Large intestine (tissue), 3 donors: ENCODE results near the gene NTRK1. TPM values are rescaled to one million over a fixed set of nuclear protein-coding genes. Genes with fewer than 3 reads are reported as not detected.
"Not testable (repeated sequence)": the region's sequence is repeated elsewhere in the genome, so short reads cannot be mapped to it uniquely, and the experiment has no call there.

ENCODE experiments used
- DNase-seq, 2 donors: peaks; one replicate each; pipeline versions ENCODE4 v3.0.0 to v3.0.0-alpha.2; 2013
- H3K27ac ChIP-seq: one replicate; pipeline ENCODE4 v1.5.1; 2013; ENCODE audit warnings: low read length
- H3K27me3 ChIP-seq: 2 replicates; pipeline ENCODE4 v1.6.1; 2013; ENCODE audit warnings: low read length; ENCODE audit not compliant: control insufficient read depth, insufficient read depth
- H3K36me3 ChIP-seq: 2 replicates; pipeline ENCODE4 v1.6.1; 2013; ENCODE audit warnings: low read length; ENCODE audit not compliant: control insufficient read depth, insufficient read depth
- H3K4me1 ChIP-seq: one replicate; pipeline ENCODE4 v1.6.1; 2013; ENCODE audit warnings: low read length; ENCODE audit not compliant: control insufficient read depth, insufficient read depth
- H3K4me3 ChIP-seq: one replicate; pipeline ENCODE4 v1.5.1; 2013; ENCODE audit warnings: low read length
- H3K9me3 ChIP-seq: one replicate; pipeline ENCODE4 v1.6.1; 2013; ENCODE audit warnings: mild to moderate bottlenecking, low read depth, low read length, moderate library complexity; ENCODE audit not compliant: control insufficient read depth
- WGBS: methylation state at CpG from one replicate; pipeline ENCODE4 v1.1.5; 2013; ENCODE audit warnings: low lambda C conversion rate; ENCODE audit not compliant: insufficient coverage; 5-methylcytosine and 5-hydroxymethylcytosine counted together
- polyA plus RNA-seq: library from polyadenylated mRNA; unstranded; fragments of 120-200 nt; gene quantifications from one replicate; pipeline ENCODE4 v1.2.1, GENCODE V29; 2013

Gene NTRK1
- polyA plus RNA-seq, 1 donor: 0.15 TPM

GRCh38 chr1:156925154-156926010, 64.7 kb downstream of the NTRK1 start:
- Histone ChIP-seq H3K4me1 (peaks cover 11% of the 10 kb centered on the region), H3K9me3 (peaks cover 9% of the 10 kb centered on the region), H3K36me3 (no peaks in the 10 kb centered on the region), H3K27ac (no peak overlapping the region), H3K4me3 (no peak overlapping the region), H3K27me3 (peaks cover 96% of the 10 kb centered on the region)
- WGBS: no CpG with 5 or more reads among the region's 5 CpGs
- DNase-seq: no peak

- Histone ChIP-seq H3K4me3 (no peak overlapping the region), H3K4me1 (peaks cover 8% of the 10 kb centered on the region), H3K27me3 (peaks cover 91% of the 10 kb centered on the region), H3K36me3 (no peaks in the 10 kb centered on the region), H3K9me3 (peaks cover 4% of the 10 kb centered on the region), H3K27ac (no peak overlapping the region)
- DNase-seq: no peak
- no CpG with 5 or more reads among the region's 3 CpGs for WGBS
Measured at GRCh38 chr1:156926175-156926574, 65.5 kb downstream of the NTRK1 start.

- H3K9me3 ChIP-seq, H3K4me1 ChIP-seq, H3K36me3 ChIP-seq, H3K4me3 ChIP-seq, H3K27ac ChIP-seq, DNase-seq: not testable (repeated sequence)
- no CpG with 5 or more reads among the region's 6 CpGs for WGBS
- peaks cover 86% of the 10 kb centered on the region for H3K27me3 ChIP-seq
Measured at GRCh38 chr1:156926695-156927094, 66.0 kb downstream of the NTRK1 start.

DNA sequence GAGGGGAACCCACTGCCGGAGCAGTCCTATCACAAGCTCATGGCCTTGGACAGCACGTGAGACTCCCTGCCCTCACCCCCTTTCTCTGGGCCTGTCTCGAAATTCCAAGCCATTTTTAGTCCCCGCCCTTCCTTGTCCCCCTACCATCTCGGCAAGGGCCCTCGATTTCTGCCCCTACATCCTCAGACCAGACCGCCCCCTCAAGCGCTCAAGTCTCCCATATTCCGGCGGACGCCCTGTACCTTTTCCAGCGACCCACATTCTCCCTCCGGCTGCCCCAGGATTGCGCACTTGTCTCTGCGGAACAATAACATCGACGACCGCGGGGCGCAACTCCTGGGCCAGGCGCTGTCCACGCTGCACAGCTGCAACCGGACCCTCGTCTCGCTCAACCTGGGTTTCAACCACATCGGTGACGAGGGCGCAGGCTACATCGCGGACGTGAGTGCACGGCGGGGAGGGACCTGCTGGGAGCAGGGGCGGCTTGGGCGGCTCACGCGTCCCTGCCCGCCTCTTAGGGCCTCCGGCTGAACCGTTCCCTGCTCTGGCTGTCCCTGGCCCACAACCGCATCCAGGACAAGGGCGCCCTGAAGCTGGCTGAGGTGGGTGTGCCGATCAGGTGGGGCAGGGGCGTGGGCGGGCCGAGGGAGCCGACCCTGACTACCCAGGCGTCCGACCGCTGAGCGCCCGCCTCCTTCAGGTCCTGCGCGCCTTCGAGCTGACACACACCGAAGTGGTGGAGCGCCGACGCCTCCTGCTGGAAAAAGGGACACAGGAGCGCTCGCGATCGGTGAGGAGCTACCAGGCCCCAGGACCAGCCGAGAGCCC, 66.8 kb downstream of the NTRK1 start:
- Histone ChIP-seq H3K36me3 (no peaks in the 10 kb centered on the region), H3K4me3 (peak overlapping the region; percentile 14), H3K4me1 (peaks cover 8% of the 10 kb centered on the region), H3K9me3 (peaks cover 4% of the 10 kb centered on the region), H3K27ac (no peak overlapping the region), H3K27me3 (peaks cover 79% of the 10 kb centered on the region)
- DNase-seq: peak; percentile 43 to 63
- WGBS: no CpG with 5 or more reads among the region's 64 CpGs

GRCh38 chr1:156928043-156928602, 67.5 kb downstream of the NTRK1 start:
- Histone ChIP-seq H3K36me3 (no peaks in the 10 kb centered on the region), H3K4me3 (no peak overlapping the region), H3K27ac (no peak overlapping the region), H3K4me1 (peaks cover 8% of the 10 kb centered on the region), H3K9me3 (peaks cover 4% of the 10 kb centered on the region), H3K27me3 (peaks cover 72% of the 10 kb centered on the region)
- WGBS: 40% methylated on average over 1 of the region's 4 CpGs
- no peak for DNase-seq

DNA sequence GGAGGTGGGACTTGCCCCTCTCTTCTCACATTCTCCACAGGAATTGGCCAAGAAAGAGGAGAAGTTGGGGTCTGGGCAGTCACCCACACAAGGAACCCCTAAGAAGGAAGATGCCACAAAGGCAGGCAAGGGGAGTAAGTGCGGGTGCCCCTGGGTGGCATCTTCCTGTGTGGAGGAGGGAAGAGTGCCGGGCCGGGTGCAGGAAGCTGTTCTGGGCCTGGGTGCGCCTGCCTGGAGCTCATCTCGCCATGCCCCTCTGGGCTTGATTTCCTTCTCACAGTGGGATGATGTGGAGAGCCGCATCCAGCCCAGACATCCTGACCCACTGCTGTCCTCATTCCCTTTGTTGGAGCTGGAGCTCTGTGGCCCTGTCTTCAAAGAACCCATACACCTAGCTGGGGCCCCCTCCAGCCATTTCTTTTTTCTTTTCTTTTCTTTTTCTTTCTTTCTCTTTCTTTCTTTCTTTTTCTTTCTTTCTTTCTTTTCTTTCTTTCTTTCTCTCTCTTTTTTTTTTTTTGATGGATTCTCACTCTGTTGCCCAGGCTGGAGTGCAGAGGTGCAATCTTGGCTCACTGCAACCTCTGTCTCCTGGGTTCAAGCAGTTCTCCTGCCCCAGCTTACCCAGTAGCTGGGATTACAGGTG, 69.1 kb downstream of the NTRK1 start:
- no peaks in the 10 kb centered on the region for H3K9me3 ChIP-seq
- peaks cover 56% of the 10 kb centered on the region for H3K27me3 ChIP-seq
- peaks cover 12% of the 10 kb centered on the region for H3K36me3 ChIP-seq
- whole genome bisulfite sequencing: no CpG with 5 or more reads among the region's 6 CpGs
- peaks cover 4% of the 10 kb centered on the region for H3K4me1 ChIP-seq
- H3K27ac ChIP-seq: no peak overlapping the region
- H3K4me3 ChIP-seq: no peak overlapping the region
- DNase-seq: no peak

- peaks cover 48% of the 10 kb centered on the region for H3K27me3 ChIP-seq
- H3K4me1 ChIP-seq: peaks cover 4% of the 10 kb centered on the region
- H3K4me3 ChIP-seq: no peak overlapping the region
- DNase-seq: no peak
- no CpG with 5 or more reads among the region's 4 CpGs for WGBS
- H3K36me3 ChIP-seq: peaks cover 18% of the 10 kb centered on the region
- H3K27ac ChIP-seq: no peak overlapping the region
- H3K9me3 ChIP-seq: no peaks in the 10 kb centered on the region
Measured at GRCh38 chr1:156930483-156930882, 69.8 kb downstream of the NTRK1 start.

Other genes with a start within 250 kb of the NTRK1 start
- gene HAPLN2, start 241.4 kb upstream of the NTRK1 start, polyA plus RNA-seq: 0.16 TPM
- 12.1 TPM for gene BCAN, start 218.7 kb upstream of the NTRK1 start, polyA plus RNA-seq
- 26.5 TPM for gene NES, start 183.5 kb upstream of the NTRK1 start, polyA plus RNA-seq
- gene CRABP2, start 155.3 kb upstream of the NTRK1 start, polyA plus RNA-seq: 16.7 TPM
- gene METTL25B, start 132.4 kb upstream of the NTRK1 start, polyA plus RNA-seq: 59.3 TPM
- gene ISG20L2, start 132.1 kb upstream of the NTRK1 start, polyA plus RNA-seq: 36.6 TPM
- gene MRPL24, start 119.8 kb upstream of the NTRK1 start, polyA plus RNA-seq: 58.1 TPM
- gene HDGF, start 109.2 kb upstream of the NTRK1 start, polyA plus RNA-seq: 244 TPM
- 61.3 TPM for gene PRCC, start 93.3 kb upstream of the NTRK1 start, polyA plus RNA-seq
- 5.3 TPM for gene SH2D2A, start 44.0 kb upstream of the NTRK1 start, polyA plus RNA-seq
- 0.09 TPM for gene INSRR, start 1.7 kb upstream of the NTRK1 start, polyA plus RNA-seq
- 5.9 TPM for gene PEAR1, start 32.9 kb downstream of the NTRK1 start, polyA plus RNA-seq
- 0.28 TPM for gene LRRC71, start 59.8 kb downstream of the NTRK1 start, polyA plus RNA-seq
- gene ARHGEF11, start 184.9 kb downstream of the NTRK1 start, polyA plus RNA-seq: 34.0 TPM
- gene ETV3L, start 238.9 kb downstream of the NTRK1 start, polyA plus RNA-seq: not detected